HG02588 (cell line): Measurements from ENCODE around the gene EPS8L3.
"Not testable (repeated sequence)": the region's sequence is repeated elsewhere in the genome, so short reads cannot be mapped to it uniquely, and the experiment has no call there.

Experiments used
- ATAC-seq: cut with Tn5 transposase; IDR thresholded peaks from one replicate; pipeline ENCODE4 v1.9.1; 2021; ENCODE audit warnings: mild to moderate bottlenecking, moderate library complexity; ENCODE audit not compliant: unreplicated experiment

Gene EPS8L3

DNA sequence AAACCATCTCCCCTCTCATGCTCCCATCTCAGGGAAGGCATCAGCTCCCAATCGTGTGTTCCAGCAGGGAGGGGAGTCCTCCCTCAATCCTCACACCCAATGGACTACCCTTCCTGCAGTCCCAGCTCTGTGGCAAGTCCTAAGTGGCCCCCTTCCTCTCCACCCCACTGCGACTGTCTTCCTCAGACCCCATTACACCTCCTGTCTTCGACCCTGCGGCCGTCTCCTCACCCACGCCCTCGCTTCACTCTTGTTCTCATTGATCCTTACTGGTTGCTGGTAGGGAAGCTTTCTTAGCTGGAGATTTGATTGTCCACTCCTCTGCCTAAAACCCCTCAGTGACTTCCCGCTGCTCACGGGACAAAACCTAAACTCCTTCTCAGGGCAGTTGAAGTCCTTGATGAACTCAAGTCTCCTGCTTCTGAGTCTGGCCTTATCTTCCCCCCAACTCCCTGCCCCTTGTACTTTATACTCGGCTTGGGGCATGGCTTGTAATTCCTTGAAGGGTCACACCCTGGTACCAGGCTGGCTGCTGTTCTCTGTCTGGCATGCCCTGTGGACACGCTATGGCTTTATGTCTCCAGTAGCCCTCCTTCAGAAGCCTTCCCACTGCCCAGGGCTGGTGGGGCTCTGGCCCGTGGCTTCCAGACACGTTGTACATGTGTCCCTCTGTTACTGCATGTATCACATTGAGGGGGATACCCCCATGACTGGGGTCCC lies 2.3 kb upstream of the EPS8L3 start:
- no peak for ATAC-seq

DNA sequence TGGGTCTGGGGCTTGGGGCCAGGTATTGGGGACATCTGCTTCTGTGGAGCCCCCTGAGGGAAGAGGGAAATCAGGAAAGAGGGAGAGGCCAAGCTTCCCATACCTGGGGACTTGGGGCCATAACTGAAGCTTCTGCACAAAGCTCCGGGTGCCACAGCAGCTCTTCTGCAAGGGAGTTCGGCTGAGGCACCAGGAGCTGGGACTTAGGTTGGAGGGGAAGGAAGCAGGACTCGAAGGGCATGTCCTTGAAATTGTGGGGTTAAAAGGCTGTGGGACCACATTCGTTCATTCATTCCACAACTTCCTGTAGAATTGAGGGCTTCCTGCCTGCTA lies 1.7 kb upstream of the EPS8L3 start:
- ATAC-seq: no peak

DNA sequence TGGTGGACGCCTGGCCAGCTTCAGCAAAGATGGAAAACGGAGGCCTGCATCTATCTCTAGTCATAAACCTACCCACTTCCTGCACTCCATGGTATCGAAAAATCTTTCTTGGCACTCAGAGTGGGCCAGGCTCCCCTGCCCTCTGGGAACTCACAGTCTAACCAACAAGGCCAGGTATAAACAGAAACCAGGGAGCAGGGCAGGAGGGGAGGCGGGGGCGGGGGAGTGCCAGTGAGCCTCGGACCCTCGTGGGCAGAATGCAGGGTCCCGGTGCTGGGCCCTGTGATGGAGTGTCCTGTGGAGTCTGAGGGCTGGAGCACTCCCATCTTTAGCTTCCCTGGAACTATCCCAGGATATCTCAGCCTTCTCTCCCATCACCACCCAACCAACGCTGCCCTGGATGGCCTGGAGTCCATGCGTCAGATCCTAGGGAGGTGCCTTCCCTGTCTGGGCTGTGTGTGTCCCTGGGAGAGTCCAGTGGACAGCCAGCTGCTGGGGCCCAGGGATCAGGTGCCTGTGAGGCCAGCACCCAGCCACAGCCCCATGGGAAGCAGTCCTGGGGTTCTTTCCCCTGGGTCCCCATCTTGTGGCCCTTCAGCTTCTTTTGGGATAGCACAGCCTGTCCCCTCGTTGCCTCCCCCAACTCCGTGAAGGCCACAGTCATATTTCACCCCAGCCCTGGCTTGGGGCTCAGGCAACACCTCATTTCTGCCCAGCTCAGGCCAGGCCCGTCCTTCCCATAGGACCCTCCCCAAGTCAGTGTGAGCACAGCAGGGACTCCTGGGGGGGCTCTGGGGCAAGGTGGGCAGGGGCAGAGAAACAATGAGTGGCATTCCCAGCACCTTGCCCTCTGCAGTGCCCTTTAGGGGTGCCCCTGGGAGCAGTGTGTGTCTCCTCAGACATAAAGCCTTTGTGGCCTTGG lies 1.1 kb upstream of the EPS8L3 start:
- no peak for ATAC-seq

DNA sequence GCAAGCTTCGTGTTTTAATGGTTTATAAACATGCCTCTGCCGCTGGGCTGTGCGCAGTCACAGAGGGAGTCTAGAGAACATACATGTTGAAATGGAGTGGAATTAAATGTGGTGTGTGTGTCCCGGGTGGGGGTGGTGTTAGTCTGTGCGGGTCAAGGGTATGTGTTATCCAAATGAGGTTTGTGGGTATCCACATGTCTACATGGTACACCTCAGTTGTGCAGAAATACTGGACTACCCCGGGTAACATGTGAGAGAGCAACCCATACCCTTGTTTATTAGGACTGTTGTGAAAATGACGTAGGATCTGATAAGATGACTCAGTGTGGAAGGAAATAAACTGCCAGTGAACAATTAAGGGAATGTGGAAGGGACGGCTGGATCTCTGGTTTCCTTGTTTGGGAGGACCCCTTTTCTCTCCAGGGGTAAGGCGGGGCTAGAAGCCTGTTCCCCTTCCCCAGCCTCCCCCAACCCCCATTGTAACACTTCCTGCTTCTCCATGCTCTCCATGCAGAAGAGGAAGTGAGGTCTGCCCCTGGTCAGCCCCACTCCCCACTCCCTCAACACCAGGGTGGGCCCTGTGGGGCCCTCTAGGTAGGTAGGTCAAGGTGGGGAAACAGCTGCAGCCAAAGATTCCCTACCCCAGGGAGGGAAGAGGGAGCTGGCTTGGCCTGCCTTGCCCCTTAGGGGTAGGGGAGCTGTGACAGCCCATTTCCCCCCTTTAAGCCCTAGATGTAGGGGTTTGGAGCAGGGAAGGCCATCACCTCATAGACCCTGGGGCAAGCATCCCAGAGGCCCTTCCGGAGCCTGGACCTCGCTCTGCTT lies 690 bp downstream of the EPS8L3 start:
- ATAC-seq: no peak

DNA sequence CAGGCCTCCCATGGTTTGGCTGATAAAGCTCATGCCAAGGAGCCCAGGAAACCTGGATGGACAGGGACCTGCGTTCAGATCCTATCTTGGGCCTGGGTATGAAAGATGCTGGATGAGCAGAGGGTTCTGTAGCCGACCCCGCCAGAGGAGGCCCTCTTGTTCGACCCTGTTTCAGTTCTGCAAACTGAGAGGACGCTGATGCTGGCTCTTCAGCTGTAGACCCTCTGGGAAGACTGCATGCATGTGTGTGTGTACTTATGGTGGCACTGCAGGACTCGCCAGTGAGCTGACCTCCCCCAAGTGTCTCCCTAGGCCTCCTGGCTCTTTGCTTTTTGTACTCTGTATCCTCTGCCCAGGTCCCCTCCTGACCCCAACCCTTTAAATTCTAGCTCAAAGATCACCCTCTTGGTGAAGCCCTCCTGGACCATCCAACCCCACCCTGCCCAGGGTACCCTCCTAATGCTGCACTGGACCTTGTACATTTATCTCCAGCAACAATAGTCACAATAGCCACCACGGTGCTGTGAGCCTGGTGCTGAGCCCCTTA lies 1.6 kb downstream of the EPS8L3 start:
- ATAC-seq: no peak

DNA sequence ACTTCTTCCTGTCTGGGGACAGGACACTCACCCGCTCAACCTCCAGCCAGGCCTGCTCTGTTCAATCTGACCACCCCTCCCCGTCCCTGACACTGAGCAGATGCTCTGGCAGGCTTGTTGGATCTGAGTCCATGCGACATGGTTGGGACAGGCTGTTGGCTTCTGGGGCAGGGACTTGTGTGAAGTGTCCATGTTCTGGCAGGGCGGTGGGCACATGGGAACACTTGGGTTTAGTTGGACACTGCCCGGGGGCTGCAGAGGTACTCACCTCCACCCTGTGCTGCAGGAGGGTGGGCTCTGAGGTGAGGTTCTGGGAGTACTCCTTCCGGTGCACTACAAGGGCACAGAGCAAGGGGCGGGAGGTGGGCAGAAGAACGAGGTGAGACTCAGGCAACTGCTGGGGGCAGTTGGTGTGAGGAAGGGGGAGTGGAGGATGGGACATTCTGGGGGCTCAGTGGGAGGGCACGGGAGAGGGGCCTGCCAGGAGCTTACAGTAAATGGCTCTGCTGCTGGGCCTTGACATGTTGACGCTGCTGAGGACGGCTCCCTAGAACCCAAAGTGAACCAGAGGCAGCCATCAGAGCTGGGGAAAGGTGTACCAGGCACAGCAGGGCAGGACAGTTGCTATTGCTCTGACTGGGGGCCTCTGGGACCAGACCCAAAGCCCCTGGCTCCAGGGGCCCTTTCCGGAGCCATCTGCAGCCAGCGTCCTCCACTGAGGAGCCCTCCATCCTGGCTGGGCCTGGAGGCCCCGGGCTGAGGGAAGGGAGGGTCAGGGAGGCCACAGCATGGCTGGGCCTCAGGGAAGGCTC lies 2.3 kb downstream of the EPS8L3 start:
- ATAC-seq: no peak

DNA sequence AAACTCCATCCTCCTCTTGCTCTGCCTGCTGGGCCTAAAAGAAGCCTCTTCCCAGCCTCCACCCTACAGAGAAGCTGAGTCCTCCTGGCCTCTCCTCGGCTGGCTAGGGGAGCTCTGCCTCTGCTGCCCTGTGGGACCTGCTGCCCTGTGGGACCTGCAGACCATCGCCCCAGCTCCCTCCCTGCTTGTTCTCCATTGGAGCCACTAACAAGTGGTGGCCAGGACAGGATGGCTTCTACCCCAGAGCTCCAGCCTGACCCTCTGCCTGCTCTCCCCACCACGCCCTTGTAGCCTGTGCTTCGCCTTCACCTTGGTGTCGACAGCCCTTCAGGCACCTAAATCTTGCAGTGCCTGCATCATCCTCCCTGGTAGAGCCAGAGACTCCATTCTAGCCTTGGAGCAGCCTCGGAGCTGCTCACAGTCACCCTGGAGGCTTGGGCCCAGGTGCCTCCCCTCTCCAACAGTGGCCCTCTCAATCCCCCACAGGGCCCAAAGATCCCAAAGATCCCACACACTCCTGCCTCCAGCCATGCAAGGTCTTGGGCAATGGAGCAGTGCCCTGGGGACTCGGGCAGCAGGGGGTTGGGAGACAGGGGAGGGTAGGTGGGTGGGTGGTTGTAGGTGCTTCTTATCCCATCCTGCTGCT lies 3.0 kb downstream of the EPS8L3 start:
- ATAC-seq: no peak

DNA sequence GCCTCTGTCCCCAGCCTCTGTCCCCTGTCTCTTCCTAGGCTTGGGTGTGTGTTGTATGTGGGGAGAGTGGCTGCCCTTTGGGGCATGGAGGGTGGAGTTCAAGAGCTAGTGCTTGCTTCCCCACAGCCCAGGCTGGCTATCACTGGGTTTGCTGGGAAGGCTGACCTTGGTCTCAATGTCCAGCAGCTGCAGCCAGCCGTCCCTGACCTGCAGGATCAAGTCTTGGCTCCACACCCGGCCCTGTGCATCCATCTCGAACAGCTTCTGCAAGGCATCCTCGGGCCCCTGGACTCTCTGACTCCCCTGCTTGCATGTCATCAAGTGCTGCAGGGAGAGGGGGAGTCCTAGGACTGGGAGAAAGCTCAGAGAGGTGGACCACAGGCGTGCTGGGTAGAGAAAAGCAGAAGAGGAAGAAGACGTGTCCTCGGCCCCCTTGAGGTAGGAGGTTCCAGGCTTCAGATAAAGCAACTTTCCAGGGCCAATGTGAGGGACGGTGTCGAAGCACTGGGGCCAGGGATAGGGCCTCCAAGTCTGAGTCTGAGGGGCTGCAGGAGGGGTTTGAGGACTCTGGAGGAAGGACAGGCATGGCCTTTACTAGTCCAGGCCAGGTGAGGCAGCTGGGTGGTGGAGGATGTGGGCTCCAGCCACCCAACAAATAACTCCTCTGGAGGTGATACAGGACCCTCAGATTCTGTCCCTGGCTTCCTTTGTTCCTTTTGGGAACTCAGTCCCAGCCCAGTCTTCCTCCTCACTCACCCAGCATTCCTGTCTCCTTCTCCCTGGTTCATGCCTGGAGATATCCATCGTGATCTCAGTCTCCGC lies 4.0 kb downstream of the EPS8L3 start:
- no peak for ATAC-seq

DNA sequence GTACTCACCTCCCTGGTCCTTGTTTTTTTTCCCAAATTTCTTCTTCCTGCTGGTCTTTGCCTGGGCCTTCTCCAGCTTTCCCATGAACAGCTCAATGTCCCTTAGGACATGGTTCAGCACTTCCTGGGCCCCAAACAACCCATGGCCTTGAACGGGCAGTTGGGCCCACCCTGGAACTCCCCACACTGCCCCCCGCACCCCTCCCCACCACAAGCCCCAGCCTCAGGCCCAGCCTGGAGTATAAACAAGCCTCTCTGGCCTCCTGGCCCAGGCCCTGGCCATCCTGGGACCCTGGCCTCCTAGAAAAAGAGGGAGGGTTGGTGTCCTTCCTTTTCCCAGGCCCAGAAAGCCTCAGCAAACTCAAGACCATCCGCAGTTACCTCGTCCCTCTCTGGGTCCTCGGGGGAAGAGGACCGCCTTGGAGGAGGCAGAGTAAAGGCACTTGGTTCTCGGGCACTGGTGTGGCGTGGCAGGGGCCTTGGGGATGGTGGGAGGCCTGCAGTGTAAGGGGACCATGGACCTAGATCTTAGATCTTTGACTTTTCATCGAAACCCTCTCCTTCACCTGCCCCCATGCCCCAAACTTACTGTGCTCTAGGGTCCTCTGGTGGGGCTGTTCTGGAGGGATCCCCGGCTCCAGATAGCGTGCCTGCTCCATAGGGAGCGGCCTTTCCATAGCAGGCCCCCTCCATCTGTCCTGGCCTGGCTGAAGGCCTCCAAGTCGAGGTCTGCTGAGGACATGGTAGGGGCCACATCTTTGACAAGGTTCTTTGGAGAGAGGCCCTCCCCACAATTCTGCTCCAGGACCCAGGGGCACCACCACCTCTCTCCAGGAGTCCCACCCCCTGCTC lies 5.6 kb downstream of the EPS8L3 start:
- ATAC-seq: no peak

DNA sequence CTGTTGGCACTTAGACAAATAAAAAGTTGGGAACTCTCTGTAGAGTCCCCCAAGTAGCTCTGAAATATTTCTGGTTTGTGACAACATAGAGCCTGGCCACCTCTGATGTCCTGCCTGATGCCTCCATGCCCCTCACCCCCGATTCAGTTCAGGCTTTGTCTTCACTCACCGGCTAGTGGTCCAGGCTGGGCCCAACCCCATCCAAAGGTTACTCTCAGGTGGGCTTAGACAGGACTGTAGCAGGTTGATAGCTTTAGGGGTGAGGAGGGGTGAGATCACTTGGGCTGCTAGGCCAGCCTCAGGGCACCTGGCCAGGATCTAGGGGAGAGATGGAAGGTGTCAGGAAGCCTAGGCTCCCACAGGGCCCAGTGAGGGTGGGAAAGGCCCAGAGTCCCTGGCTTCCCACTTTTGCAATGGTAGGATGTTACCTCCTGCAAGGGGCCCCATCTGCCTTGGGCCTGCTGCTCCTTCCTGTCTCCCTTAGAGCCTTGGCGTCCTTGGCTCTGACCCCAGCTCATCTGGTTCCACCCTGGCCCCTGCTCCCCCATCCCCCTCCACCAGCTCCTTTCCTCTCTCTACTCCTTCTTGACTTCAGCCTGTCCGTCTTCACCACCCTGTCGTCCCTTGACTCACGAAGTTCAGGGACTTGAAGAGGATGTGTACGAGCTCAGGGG lies 6.7 kb downstream of the EPS8L3 start:
- ATAC-seq: no peak

DNA sequence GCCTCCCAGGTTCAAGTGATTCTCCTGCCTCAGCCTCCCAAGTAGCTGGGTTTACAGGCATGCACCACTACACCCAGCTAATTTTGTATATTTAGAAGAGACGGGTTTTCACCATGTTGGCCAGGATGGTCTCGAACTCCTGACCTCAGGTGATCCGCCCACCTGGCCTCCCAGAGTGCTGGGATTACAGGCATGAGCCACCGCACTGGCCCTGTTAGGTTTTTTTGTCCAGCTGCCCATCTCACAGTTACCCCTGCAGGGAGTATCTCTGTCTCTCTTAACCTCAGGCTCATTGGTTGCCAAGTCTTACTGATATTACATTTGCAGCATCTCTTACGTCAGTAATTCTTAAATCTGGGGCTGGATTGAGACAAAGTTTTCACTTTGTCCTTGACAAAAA lies 7.4 kb downstream of the EPS8L3 start:
- ATAC-seq: not testable (repeated sequence)

DNA sequence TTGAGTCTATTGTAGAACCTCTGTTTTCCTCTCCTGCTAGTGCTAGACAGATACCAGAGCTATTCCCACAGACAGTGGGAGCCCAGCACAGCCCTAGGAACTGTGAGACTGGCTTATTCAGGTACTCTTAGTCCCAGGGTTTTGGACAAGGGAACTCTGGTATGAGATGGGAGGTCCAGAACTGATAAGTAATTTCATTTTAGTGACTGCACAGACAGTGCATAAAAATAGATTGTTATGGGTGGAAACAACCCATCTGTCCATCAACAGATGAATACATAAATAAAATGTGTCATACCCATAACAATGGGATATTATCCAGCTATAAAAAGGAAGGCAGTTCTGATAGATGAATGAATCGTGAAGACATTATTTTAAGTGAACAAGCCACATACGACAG lies 9.0 kb downstream of the EPS8L3 start:
- no peak for ATAC-seq

DNA sequence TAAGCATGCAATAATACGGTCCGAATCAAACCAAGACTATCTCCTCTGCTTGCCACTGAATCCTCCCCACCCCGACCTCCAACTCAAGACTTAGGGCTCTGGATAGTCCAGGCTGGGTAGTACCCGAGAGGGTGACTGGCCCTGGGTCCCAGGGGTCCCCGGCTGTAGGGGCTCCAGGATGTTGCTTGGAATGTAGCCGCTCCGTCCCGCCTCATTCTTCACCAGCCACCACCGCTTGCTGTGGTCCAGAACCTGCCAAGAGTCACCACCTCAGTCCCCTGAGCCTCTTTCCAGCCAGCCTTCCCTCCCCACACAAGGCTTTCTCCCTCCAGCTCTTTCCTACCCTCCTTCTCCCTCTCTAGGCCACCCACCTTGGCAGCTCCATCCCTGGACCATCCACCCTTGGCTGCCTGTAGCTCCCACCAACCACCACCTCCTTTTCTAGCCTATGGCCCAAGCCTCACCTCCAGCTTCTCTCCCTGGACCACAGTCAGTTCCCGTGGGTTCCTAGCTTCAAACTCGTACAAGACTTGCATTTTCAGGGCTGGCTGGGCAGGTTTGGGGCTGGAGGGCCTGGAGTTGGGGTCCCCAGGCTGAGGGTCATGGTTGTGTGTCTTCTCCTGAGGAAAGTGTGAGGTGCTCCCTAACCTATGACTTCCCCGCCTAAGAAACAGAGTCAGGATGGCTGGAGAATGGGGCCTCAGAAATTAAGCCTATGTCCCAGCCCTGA lies 12.0 kb downstream of the EPS8L3 start:
- no peak for ATAC-seq

DNA sequence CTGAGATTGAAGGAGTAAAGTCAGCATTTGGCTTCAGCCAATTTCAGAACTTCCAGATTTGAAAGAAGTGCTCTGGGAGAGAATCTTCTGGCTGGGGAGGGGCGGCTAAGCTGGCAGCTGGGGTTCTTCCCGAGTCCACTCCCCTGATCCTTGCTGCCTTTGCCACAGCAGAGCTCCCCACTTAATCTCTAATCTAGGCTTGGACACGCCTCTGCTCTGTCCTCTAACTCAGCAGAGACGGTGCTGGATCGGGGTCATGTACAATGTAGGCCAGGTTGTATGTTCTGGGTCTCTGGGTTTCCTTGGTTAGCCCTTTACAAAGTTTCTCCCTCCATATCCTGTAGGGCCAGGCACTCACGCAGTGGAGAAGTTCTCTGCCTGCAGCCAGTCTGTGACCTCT lies 12.8 kb downstream of the EPS8L3 start:
- no peak for ATAC-seq

DNA sequence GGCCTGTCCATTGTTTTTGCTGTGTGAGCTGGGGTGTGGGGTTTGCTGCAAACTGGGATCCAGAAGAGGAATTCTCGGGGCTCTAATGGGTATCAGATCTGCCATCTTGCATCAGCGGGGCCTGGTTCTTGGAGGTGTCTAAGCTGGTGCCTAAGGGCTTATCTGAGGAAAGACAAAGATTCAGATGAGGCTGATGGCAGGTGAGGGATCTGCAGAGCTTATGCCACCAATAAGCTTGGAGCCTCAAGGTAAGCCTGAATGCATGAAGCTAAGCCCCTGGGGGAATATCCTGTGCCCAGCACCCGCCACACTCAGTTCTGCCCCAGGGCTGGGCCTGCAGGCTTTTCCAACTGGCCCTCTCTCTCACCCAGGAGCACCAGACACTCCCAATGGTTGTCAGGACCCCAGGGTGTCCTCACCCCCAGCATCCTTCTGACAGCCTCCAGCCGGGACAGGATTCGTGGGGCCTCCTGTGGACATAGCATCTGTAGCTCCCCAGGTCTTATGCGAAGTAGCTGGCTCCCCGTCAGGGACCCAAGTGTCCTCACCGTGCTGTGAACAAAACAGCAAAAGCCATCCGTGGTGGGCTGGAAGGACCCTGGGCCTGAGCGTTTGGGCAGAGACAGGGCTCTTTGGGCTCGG lies 13.4 kb downstream of the EPS8L3 start:
- ATAC-seq: no peak

DNA sequence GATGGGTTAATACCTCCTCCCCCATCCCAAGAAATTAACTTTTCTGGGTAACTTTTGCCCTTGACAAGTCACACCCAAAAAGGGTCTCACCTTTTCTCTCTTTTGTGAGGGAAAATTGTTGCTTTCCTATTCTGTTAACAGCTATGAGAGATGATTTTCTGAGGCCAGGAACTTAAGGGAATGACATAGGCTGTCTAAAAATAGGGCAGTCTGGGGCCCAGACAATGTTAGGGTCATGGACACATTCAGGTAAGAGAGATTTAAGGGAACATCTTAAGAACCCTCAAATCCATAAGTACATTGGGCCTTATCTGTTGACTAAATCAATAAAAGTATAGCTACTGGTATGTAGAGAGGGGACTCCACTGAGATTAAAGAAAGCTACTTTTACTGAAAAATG lies 14.5 kb downstream of the EPS8L3 start:
- ATAC-seq: no peak
